ENCODE results near the gene TAF15.

GRCh38 chr17:35864853-35865252, 55.6 kb downstream of the TAF15 start:
- TF ChIP-seq POLR2AphosphoS5 (IDR thresholded peaks at IDR 0.05) (no peak), CTCF (IDR thresholded peaks at IDR 0.05) (no peak), POLR2A (IDR thresholded peaks at IDR 0.05) (no peak), EP300 (IDR thresholded peaks at IDR 0.05) (no peak)

Data from sigmoid colon (tissue), 4 donors.